IPS-18c (cell line): ENCODE data around the gene ME3.

ENCODE experiments used
- H3K4me3 ChIP-seq: 2 replicates; pipeline ENCODE4 v1.7.0; 2013; ENCODE audit warnings: low read depth, mild to moderate bottlenecking, low read length, moderate library complexity; ENCODE audit not compliant: insufficient read depth
- H3K9me3 ChIP-seq: one replicate; pipeline ENCODE4 v1.6.1; 2013; ENCODE audit warnings: mild to moderate bottlenecking, low read length, moderate library complexity; ENCODE audit not compliant: control insufficient read depth, insufficient read depth

The ME3 gene

DNA sequence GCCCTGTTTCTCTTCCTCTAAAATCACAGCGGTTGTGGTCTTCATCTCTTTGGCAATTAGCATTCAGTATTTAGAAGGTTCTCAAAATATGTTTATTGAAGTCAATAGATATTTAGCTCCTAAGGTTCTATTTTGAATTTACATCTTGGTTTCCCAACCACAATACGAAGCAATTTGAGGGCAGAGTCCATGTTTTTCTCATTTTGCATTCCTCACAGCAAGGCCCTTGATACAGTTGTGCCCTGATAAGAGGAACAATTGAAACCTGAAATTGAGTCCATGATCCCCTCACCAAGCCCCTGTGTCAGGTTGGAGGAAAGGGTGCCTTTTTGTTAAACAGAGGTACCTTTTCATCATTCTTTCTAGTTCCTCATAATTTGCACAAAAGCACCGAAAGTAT, 166.2 kb downstream of the ME3 start:
- Histone ChIP-seq H3K4me3 (no peak overlapping the region), H3K9me3 (peaks cover 2% of the 10 kb centered on the region)

DNA sequence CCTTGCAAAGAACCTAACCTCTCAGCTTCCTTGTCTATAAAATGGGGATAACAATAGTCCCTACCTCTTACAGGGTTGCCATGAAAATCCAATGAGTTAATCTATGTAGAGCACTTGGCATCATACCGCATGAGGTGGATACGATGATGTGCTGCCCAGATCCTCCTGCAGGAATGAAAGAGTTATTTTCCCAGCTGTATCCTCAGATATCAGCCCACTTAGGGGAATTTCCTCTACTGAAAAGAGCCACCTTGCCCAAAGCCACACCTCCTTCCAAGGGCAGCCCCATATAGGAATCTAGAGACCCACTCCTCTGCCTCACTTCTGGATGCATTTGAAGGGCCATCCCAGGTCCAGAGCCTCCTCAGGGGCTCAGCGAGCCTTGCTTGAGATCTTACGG, 169.3 kb downstream of the ME3 start:
- Histone ChIP-seq H3K9me3 (peaks cover under 1% of the 10 kb centered on the region), H3K4me3 (no peak overlapping the region)

DNA sequence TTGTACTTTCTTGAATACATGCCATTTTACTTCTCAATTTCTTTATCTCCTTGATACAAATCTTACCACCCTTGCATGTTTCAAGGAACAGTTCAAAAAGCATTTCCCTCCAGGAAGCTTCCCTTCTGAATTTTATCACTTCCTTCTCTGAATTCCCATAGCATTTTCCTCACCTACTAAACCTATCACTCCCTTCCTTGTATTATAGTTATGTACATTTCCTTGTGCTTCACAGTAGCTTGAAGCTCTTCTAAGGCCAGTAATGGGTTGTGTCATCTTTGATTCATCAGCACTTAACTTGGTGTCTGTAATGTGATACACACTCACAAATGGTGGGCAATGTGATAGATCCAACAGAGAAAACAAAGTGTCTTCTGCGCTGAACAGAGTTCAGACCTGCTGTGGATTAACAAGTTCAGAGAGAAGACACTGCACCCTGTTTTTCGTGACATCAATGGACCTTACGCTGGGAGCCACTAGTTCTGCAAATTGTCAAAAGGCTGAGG, 170.2 kb downstream of the ME3 start:
- Histone ChIP-seq H3K9me3 (no peaks in the 10 kb centered on the region), H3K4me3 (no peak overlapping the region)

DNA sequence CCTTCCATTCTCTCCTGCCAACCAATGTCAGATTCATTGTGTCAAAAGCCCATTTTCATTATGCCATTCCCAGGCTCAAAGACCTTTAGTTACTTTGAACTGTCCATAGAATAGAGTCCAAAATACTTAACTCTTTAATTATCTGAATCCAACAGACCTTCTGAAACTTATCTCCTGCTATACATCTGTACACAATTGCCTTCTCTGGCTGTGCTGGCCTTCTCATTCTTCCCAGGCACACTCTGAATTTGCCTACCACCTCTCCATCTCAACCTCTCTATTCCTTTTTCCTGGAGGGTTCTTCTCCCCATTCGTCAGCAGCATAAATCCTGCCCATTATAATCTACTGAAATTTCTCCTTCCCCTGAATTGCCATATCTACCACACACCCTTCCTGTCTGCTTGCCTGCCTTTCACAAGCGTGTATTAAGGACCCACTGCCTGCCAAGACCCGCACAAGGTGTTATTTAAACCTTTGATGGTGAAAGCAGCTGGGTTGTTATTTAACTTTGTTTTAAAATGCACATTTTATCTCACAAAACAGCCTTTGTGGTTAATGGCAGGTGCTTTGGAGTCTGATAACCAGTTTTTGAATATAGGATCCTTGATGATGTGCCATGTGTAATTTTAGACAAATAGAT, 171.8 kb downstream of the ME3 start:
- Histone ChIP-seq H3K4me3 (no peak overlapping the region), H3K9me3 (no peaks in the 10 kb centered on the region)

DNA sequence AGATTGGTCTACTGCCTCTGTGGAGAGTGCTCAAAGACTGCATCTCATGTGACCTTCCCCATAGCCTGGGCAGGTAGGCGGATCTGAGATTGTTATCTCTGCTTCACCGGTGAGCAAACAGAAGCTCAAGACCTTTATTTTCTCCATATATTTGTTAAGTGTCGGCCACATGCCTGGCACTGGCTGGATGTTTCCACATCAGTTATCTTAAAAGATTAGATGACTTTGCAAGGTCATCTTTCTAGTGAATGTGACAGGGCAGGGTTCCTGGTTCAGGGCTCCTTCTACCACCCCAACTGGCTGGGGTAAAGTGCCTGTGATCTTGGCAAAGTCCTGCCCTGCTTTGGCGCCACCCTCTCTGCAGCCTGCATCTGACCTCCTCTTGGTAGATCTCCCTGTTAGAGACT, 172.7 kb downstream of the ME3 start:
- Histone ChIP-seq H3K4me3 (no peak overlapping the region), H3K9me3 (no peaks in the 10 kb centered on the region)

DNA sequence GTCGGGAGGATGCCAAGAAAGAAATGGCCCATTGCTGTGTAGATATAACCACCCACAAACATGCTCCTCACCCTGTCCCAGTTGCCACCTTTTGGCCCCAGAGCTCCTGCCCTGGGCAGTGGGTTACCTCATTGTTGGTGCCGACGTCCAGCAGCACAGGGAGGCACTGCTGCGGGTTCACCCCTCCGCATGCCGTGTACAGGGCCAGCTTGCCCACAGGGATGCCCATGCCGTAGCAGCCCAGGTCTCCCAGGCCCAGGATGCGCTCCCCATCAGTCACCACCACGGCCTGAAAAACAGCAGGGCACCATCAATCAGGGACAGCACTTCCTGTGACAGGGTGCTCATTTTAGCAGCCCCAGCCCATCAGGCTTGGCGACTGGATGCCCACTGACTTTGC, 174.6 kb downstream of the ME3 start:
- no peaks in the 10 kb centered on the region for H3K9me3 ChIP-seq
- no peak overlapping the region for H3K4me3 ChIP-seq

DNA sequence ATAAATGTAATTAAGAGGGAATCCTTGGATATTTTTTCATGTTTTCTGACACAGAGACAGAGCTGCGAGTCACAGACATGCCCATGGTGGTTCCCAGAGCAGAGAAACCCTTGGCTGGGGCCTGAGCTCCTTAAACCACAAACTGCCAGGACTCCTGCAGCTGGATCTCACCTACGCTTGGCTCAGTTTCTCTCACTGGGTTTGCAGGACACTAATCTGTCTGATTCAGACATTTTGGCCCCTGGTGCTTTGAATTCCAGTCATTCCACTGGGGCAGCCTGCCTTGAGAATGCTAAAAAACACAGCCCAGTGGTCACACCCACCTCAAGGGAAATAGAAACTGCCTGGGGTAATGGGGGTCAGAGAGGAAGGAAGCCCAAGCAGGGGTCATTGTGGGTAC, 175.1 kb downstream of the ME3 start:
- Histone ChIP-seq H3K4me3 (no peak overlapping the region), H3K9me3 (no peaks in the 10 kb centered on the region)

DNA sequence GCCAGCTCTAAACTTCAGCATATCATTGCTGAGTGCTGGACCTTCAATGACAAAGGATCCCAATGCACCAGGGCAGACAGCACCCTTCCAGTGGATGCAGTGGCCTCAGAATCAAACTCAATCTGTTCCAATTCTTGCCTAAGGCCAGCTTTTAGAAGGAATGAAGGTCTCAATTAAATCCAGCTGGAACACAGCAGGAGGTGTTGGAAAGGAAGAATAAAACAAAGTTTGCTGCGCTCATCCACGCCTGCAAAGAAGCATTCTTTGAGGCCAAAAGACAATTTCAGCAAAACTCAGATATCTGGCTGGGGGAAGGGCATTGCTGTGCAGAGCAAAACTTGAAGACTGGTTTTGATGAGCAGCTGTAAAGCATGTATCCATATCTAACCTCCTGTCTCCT, 177.1 kb downstream of the ME3 start:
- Histone ChIP-seq H3K9me3 (no peaks in the 10 kb centered on the region), H3K4me3 (no peak overlapping the region)

DNA sequence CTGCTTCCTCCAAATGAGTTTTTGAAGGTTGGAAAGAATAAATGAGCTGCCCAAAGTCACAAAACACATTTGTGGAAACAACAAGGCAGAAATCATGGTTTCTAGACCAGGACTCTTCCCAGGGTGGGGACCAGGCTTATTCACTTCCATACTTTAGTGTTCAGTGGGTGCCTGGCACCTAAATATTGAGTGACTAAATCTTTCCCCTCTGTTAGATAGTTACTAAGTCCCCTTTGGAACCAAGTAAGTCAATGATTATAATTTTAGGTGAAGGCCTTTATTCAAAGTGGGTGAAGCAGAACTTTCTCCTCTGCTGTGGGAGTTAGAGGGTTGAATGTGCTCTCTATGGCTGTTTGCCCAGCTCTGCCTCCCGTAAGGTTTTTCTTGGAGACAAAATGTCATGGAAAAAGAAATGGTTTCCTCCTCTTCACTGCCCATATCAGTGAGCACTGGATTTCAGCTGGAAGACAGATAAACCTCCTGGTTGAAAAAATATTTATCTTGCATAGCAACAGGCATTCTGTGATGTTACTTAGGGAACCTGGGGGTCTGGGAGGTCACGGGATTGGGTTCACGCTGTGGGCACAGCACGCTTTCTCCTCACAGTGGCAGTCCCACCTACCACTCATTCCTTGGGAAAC, 179.9 kb downstream of the ME3 start:
- no peak overlapping the region for H3K4me3 ChIP-seq

DNA sequence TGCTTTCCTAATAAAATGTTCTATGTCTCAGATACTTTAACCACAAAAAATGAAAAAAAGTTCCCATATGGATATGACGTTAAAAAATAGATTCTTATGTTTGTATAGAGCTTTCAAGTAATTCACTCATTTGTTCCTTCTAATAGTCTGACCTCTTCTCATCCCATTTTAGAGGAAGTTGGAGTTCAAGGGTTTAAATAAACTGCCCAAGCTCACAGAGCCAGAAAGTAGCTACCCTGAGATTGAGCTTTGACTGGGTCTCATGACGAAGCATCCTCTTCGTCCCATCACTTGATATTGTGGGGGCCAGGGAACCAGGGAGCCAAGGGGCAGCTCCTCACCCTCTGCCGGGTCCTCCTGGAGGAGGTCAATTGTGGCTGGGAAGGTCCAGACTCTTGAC, 181.4 kb downstream of the ME3 start:
- H3K9me3 ChIP-seq: no peaks in the 10 kb centered on the region
- H3K4me3 ChIP-seq: no peak overlapping the region

More for the DNA sequence above, 179.9 kb downstream of the ME3 start:
- H3K9me3 ChIP-seq: no peaks in the 10 kb centered on the region

DNA sequence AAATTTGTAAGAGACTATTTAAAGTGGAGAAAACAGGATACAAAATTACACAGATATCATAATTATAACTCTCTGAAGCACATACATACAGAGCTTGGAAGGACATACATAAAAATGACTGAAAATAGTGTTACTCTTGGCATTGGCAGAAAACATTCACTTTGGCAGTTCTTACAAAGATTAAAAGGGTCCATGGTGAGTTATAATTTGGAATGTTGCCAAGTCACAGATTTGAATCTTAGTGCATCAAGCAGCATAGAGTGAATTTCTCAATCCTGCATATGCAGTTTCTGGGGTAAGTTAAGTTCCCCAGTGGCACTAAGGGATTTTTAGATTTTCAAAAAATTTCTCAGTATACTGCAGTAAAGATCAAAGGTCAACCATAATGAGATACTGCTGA, 181.8 kb downstream of the ME3 start:
- H3K9me3 ChIP-seq: no peaks in the 10 kb centered on the region
- H3K4me3 ChIP-seq: no peak overlapping the region

DNA sequence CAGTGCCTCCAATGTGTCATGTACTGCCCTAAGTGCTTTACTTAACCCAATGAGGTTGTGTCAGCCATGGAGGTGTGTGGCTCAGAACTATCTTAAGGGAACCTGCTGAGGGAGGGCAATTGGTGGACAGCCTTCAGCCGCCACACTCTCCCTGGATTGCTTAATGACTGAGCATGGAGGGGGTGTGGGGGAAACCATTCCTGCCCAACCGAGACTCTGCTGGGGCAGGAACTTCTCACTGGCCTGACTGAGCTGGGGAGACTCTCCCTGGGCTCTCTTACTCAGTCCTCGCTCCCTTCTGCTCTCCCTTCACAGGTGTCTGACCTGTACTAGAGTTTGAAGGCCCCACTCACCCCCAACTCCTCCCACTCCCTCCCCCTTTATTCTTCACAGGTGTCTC, 183.0 kb downstream of the ME3 start:
- Histone ChIP-seq H3K9me3 (no peaks in the 10 kb centered on the region), H3K4me3 (no peak overlapping the region)

DNA sequence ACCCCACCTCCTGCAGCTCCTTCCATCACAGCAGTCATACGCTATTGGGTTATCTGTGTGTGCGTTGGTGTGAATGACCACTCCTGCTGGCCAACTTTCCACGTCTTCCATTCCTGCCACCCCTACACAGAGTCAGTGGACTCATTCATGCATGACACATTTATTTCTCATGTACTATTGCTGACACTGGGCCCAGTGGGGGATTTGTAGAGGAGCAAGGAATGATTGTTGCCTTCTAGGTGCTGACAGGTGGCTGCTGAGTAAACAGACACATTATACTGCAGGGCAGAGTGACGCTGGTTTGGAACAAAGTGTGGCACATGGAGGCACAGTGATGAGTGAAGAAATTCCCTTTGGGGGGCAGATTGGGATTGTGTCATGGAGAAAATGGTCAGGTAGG, 183.9 kb downstream of the ME3 start:
- Histone ChIP-seq H3K9me3 (no peaks in the 10 kb centered on the region), H3K4me3 (no peak overlapping the region)

DNA sequence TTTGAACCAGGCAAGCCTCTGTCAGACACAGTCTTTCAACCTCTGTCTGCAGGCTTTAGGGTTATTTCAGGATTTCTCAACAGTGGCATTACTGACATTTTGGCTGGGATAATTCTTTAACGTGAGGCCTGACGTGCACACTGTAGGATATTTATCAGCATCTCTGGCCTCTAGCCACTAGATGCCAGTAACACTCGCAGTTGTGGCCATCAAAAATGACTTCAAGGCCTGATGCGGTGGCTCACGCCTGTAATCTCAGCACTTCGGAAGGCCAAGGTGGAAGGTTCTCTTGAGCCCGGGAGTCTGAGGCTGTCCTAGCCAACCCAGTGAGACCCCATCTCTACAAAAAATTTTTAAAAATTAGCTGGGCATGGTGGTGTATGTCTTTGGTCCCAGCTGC, 184.7 kb downstream of the ME3 start:
- Histone ChIP-seq H3K4me3 (no peak overlapping the region), H3K9me3 (no peaks in the 10 kb centered on the region)

DNA sequence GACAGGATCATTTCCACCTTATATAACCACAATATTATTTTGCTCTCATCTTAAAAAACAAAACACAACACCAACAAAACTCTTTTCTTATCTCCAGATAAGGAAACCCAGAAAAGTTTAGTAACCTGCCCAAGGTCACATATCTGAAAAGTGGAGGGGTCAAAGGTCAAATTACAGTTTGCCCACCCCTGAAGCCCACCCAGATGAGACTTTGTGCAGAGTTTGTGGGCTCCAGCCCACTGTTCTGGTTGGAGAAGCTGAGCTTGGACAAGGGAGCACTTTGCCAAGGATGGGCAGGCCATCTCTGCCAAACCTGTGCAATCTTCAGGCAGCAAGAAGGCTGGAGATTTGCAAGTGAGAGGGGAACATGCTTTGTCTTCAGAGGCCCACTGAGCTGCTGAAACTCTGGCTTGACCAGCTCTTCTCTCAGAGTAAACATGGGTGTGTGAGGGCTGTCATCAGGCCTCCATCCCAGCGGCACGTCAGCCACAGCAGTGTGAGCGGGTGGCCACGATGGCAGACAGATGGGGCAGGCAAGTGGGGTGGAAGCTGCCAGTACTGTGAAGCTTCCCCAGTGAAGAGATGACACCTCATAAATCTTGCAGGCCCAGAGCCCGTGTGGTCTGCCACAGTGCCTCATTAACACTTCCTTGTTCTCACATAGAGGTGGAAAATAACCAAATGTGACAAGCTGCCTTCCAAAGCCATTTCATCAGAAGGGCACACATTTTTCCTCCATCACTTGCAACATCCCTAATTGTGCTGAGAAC, 186.0 kb downstream of the ME3 start:
- H3K9me3 ChIP-seq: no peaks in the 10 kb centered on the region
- no peak overlapping the region for H3K4me3 ChIP-seq

DNA sequence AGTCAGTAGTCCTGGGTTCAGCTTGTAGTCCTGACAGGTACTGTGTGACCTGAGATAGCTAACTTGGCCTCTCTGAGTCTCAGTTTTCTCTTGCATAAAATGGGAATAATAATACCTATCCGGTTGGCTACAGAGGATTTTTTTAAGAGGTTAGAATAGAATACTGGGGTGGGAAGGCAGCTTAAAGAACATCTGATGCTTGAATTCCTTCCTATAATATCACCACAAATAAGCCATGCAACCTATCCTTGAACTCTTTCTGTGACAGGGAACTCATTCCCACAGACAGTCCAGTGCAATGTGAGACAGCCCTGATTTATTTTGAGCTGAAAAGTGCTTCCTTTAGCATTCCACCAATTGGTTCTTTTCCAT, 187.6 kb downstream of the ME3 start:
- no peak overlapping the region for H3K4me3 ChIP-seq
- H3K9me3 ChIP-seq: no peaks in the 10 kb centered on the region

DNA sequence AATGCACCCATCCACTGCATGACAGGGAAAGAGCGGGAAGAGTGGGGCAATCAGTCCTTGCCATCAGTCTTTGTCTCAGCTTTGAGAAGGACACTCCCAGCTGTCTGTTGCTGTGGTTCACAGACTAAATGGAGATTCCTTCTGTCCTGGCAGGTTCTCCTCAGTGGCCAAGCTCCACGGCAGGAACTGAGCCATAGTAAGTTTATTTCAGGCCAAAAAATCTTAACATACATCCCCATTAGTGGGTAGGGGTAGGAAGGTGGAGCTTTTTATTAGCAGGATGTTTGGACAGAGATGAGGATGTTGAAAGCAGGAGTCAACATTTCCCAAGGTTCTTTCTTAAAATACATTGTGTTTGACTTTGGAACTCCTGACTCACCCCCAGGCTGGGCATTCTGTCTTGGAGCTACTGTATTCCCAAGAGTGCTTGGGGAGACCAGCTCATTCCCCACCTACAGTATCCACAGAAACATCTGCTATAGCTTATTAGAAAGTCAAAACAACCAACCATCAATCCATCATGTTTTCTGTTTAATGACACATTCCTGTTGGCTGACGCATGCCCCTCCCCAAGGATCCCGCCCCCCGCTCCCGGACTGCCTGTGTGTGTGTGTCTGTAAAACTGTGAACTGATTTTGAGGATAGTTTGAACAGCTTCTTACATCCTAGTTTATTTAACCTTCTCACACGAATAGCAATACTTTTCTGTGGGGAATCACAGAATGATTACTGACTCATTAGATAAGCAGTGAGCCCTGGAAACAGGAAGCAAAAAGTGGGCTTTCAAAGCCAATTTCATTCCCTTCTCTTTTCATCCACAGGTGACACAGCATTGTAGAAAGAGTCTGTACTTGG, 188.2 kb downstream of the ME3 start:
- H3K9me3 ChIP-seq: no peaks in the 10 kb centered on the region
- no peak overlapping the region for H3K4me3 ChIP-seq

DNA sequence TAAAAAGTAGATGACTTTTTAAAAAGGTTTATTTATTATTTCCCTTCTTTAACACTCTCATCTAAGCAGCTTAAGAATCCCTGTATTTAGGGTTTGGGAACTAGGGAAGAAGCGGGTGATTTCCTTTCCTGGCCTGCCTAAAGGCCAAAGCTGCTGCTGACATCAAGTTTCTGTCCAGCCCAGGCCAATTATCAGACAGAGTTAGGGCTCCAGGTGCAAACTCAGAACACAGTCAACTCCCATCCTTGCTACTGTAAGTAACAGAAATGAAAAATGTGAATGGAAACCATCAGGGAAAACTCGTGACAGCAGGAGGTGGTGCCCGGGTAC, 188.8 kb downstream of the ME3 start:
- Histone ChIP-seq H3K9me3 (no peaks in the 10 kb centered on the region), H3K4me3 (no peak overlapping the region)
